Upper lobe of left lung (tissue), 4 donors: Measurements from ENCODE around the gene TMEM269.

Source experiments
- EP300 ChIP-seq, 4 donors: sonication (generic); formaldehyde crosslinking; IDR thresholded peaks; one replicate each; pipeline ENCODE4 v1.5.1; 2017; ENCODE audit warnings: antibody characterized with exemption in 4 of 4, control low read depth in 2 of 4
- TF ChIP-seq, protein P1 (sequence below), 6 experiments: fragments of 450-650 bp in 4 of 6; fragments of 200-600 bp in 2 of 6; sonication (generic) in 2 of 6; IDR thresholded peaks; one replicate each; pipeline ENCODE4 v1.5.1; 2016 to 2019; ENCODE audit warnings: antibody characterized with exemption in 6 of 6

DNA sequence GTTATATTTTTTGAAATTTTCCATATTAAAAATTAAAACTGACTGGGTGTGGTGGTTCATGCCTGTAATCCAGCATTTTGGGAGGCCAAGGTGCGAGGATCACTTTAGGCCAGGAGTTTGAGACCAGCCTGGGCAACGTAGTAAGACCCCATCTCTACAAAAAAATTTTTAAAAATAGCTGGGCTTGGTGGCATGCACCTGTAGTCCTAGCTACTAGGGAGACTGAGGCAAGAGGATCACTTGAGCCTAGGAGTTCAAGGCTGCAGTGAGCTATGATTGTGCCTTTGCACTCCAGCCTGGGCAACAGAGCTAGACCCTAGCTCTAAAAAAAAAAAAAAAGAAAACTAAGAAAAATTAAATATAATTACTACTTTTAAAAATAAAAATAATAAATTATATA is 36.9 kb downstream of the TMEM269 start:
- TF ChIP-seq, protein P1, sequence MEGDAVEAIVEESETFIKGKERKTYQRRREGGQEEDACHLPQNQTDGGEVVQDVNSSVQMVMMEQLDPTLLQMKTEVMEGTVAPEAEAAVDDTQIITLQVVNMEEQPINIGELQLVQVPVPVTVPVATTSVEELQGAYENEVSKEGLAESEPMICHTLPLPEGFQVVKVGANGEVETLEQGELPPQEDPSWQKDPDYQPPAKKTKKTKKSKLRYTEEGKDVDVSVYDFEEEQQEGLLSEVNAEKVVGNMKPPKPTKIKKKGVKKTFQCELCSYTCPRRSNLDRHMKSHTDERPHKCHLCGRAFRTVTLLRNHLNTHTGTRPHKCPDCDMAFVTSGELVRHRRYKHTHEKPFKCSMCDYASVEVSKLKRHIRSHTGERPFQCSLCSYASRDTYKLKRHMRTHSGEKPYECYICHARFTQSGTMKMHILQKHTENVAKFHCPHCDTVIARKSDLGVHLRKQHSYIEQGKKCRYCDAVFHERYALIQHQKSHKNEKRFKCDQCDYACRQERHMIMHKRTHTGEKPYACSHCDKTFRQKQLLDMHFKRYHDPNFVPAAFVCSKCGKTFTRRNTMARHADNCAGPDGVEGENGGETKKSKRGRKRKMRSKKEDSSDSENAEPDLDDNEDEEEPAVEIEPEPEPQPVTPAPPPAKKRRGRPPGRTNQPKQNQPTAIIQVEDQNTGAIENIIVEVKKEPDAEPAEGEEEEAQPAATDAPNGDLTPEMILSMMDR (IDR thresholded peaks at IDR 0.05): no peak
- TF ChIP-seq EP300 (IDR thresholded peaks at IDR 0.05): no peak
